Endodermal cell (in vitro differentiated cells): Measurements from ENCODE around the gene PCSK6. TPM values are rescaled to one million over a fixed set of nuclear protein-coding genes. Genes with fewer than 3 reads are reported as not detected.

Experiments used
- DNase-seq: peaks from one replicate; pipeline ENCODE4 v3.0.0-alpha.2; 2017
- H3K27ac ChIP-seq: 2 replicates; pipeline ENCODE4 v1.5.1; 2013; ENCODE audit warnings: mild to moderate bottlenecking, low read depth, low read length, moderate library complexity
- H3K27me3 ChIP-seq: 2 replicates; pipeline ENCODE4 v1.6.1; 2013; ENCODE audit warnings: mild to moderate bottlenecking, low read length, moderate library complexity; ENCODE audit not compliant: insufficient read depth, control insufficient read depth, poor library complexity, severe bottlenecking
- H3K36me3 ChIP-seq: 2 replicates; pipeline ENCODE4 v1.7.0; 2013; ENCODE audit warnings: mild to moderate bottlenecking, low read length, moderate library complexity; ENCODE audit not compliant: control insufficient read depth, insufficient read depth
- H3K4me1 ChIP-seq: one replicate; pipeline ENCODE4 v1.7.0; 2013; ENCODE audit warnings: low read length; ENCODE audit not compliant: control insufficient read depth, insufficient read depth
- H3K4me3 ChIP-seq: 2 replicates; pipeline ENCODE4 v1.5.1; 2013; ENCODE audit warnings: mild to moderate bottlenecking, low read length, moderate library complexity
- H3K9ac ChIP-seq: 2 replicates; pipeline ENCODE4 v1.6.1; 2013; ENCODE audit warnings: mild to moderate bottlenecking, low read length, moderate library complexity; ENCODE audit not compliant: poor library complexity, severe bottlenecking; ENCODE audit errors: extremely low read depth
- H3K9me3 ChIP-seq: 2 replicates; pipeline ENCODE4 v1.6.1; 2013; ENCODE audit warnings: mild to moderate bottlenecking, low read length, moderate library complexity; ENCODE audit not compliant: control insufficient read depth
- H3K27ac Mint-ChIP-seq: 2 replicates; pipeline ENCODE4 v1.8.0; 2020; ENCODE audit warnings: mixed read lengths
- H3K27me3 Mint-ChIP-seq: 2 replicates; pipeline ENCODE4 v1.8.0; 2021; ENCODE audit warnings: mild to moderate bottlenecking, mixed read lengths; ENCODE audit not compliant: insufficient read depth
- H3K36me3 Mint-ChIP-seq: 2 replicates; pipeline ENCODE4 v1.8.0; 2020; ENCODE audit warnings: low read depth, mixed read lengths
- H3K4me1 Mint-ChIP-seq: 2 replicates; pipeline ENCODE4 v1.8.0; 2020; ENCODE audit warnings: mixed read lengths
- H3K4me3 Mint-ChIP-seq: 2 replicates; pipeline ENCODE4 v1.8.0; 2020; ENCODE audit warnings: mild to moderate bottlenecking, moderate library complexity, mixed read lengths
- H3K9me3 Mint-ChIP-seq: 2 replicates; pipeline ENCODE4 v1.8.0; 2020; ENCODE audit warnings: mild to moderate bottlenecking, mixed read lengths
- WGBS, 2 experiments: methylation state at CpG; one replicate each; pipeline versions ENCODE4 v1.1.5 to v1.1.7; 2013; ENCODE audit warnings: missing lambda C conversion rate in 2 of 2, mixed read lengths in 1 of 2; ENCODE audit not compliant: insufficient coverage in 1 of 2, insufficient read length in 1 of 2; 5-methylcytosine and 5-hydroxymethylcytosine counted together
- total RNA-seq, 2 donors: library from RNA; stranded (reverse); fragmentation: NEBNext Ultra II Directional in 1 of 2; extraction: Animal tissue kit (Norgen Biotek cat#: 25700) in 1 of 2; gene quantifications; 2 replicates in 1 of 2; 3 replicates in 1 of 2; pipeline ENCODE4 v1.2.1, GENCODE V29; 2021
- TF ChIP-seq, protein P1 (sequence below): fragments of 200-600 bp; sonication (generic); conservative IDR thresholded peaks from 2 replicates; pipeline ENCODE4 v1.5.0; 2021; ENCODE audit warnings: antibody characterized with exemption, mild to moderate bottlenecking

Gene PCSK6
- total RNA-seq, 2 donors from 2014 or later: 6.6 to 9.8 TPM

GRCh38 chr15:101453123-101454120 is 36.1 kb downstream of the PCSK6 start:
- Mint-ChIP-seq H3K27me3 (no peaks in the 10 kb centered on the region), H3K36me3 (no peaks in the 10 kb centered on the region), H3K4me1 (peaks cover 17% of the 10 kb centered on the region), H3K4me3 (no peak overlapping the region), H3K27ac (no peak overlapping the region), H3K9me3 (no peaks in the 10 kb centered on the region)
- TF ChIP-seq, protein P1, sequence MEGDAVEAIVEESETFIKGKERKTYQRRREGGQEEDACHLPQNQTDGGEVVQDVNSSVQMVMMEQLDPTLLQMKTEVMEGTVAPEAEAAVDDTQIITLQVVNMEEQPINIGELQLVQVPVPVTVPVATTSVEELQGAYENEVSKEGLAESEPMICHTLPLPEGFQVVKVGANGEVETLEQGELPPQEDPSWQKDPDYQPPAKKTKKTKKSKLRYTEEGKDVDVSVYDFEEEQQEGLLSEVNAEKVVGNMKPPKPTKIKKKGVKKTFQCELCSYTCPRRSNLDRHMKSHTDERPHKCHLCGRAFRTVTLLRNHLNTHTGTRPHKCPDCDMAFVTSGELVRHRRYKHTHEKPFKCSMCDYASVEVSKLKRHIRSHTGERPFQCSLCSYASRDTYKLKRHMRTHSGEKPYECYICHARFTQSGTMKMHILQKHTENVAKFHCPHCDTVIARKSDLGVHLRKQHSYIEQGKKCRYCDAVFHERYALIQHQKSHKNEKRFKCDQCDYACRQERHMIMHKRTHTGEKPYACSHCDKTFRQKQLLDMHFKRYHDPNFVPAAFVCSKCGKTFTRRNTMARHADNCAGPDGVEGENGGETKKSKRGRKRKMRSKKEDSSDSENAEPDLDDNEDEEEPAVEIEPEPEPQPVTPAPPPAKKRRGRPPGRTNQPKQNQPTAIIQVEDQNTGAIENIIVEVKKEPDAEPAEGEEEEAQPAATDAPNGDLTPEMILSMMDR: no peak
- 92% methylated on average over 15 to 20 of the region's 20 CpGs for WGBS, 2 experiments
- no peak overlapping the region for H3K27ac ChIP-seq
- H3K4me3 ChIP-seq: no peak overlapping the region
- H3K27me3 ChIP-seq: no peaks in the 10 kb centered on the region
- H3K36me3 ChIP-seq: no peaks in the 10 kb centered on the region
- peak; percentile 48 for DNase-seq
- no peaks in the 10 kb centered on the region for H3K9me3 ChIP-seq
- H3K4me1 ChIP-seq: peaks cover 2% of the 10 kb centered on the region
- no peak overlapping the region for H3K9ac ChIP-seq

DNA sequence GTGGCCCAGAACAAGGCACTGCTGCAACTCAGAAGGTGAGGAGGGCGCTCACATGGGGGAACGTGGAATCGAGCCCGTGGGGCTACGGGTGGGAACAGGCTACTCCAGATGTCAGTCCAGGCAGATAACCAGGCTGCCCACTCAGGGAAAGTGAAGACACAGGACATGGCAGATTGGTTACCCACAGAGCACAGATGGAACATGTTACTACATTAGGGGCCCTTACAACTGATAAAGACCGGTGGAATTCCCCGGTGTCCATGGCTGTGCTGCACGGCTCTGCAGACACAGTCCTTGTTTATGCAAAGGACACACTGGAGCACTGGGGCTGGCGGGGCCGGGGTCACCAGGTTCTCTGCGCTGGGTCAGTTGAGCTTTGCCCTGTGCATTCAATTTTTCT is 36.9 kb downstream of the PCSK6 start:
- Histone ChIP-seq H3K27ac (no peak overlapping the region), H3K4me3 (no peak overlapping the region), H3K36me3 (no peaks in the 10 kb centered on the region), H3K9me3 (no peaks in the 10 kb centered on the region), H3K4me1 (peaks cover 2% of the 10 kb centered on the region), H3K27me3 (no peaks in the 10 kb centered on the region), H3K9ac (no peak overlapping the region)
- H3K9me3 Mint-ChIP-seq: no peaks in the 10 kb centered on the region
- H3K27ac Mint-ChIP-seq: no peak overlapping the region
- peak; percentile 43 for DNase-seq
- no peaks in the 10 kb centered on the region for H3K36me3 Mint-ChIP-seq
- no peaks in the 10 kb centered on the region for H3K27me3 Mint-ChIP-seq
- H3K4me3 Mint-ChIP-seq: no peak overlapping the region
- 91 to 92% methylated on average over 10 to 11 of the region's 11 CpGs for WGBS, 2 experiments
- TF ChIP-seq, protein P1: no peak
- H3K4me1 Mint-ChIP-seq: peaks cover 11% of the 10 kb centered on the region

GRCh38 chr15:101451846-101452245 is 37.7 kb downstream of the PCSK6 start:
- Histone ChIP-seq H3K27me3 (no peaks in the 10 kb centered on the region), H3K9ac (no peak overlapping the region), H3K9me3 (no peaks in the 10 kb centered on the region), H3K36me3 (no peaks in the 10 kb centered on the region), H3K4me1 (peaks cover 2% of the 10 kb centered on the region), H3K4me3 (no peak overlapping the region), H3K27ac (no peak overlapping the region)
- Mint-ChIP-seq H3K27me3 (no peaks in the 10 kb centered on the region), H3K36me3 (no peaks in the 10 kb centered on the region), H3K4me3 (no peak overlapping the region), H3K4me1 (peaks cover 9% of the 10 kb centered on the region), H3K27ac (no peak overlapping the region), H3K9me3 (no peaks in the 10 kb centered on the region)
- WGBS, 2 experiments: 87 to 100% methylated on average over 1 to 3 of the region's 3 CpGs
- TF ChIP-seq, protein P1: no peak
- no peak for DNase-seq
